Measurements from ENCODE around the gene PLEK. TPM values are rescaled to one million over a fixed set of nuclear protein-coding genes. Genes with fewer than 3 reads are reported as not detected.

The PLEK gene
- total RNA-seq, 1 experiment from 2014 or later = not detected

DNA sequence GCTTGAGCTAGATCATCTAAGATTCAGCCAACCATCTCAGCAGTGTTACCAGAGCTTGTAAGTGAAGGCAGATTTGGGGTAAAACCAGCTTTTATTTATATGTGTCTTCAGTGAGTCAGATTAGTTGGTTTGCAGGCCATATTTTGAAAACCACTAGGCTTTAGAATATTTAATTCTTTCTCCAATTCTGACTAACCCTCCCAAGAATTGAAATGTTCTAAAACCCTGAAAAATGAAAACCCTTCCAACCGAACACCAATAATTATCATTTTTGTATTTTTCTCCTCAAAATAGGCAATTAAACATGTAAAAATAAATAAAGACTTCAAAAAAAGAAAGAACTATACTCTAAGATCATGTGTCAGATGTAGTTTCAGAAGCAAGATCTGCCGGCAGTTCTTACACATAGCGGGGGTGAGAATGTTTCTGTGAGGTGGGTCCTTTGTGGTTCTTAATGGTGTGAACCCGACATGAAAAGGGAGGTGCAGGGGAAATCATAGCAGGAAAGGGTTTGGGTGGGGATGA lies 14.2 kb downstream of the PLEK start:
- H3K27me3 Mint-ChIP-seq (ENCODE audit: unreplicated experiment) = peaks cover 96% of the 10 kb centered on the region
- no peak for DNase-seq
- no TSS peak for BruUV-seq (replicated peaks)
- CTCF ChIA-PET = no interaction called here
- TF ChIP-seq, protein P1, sequence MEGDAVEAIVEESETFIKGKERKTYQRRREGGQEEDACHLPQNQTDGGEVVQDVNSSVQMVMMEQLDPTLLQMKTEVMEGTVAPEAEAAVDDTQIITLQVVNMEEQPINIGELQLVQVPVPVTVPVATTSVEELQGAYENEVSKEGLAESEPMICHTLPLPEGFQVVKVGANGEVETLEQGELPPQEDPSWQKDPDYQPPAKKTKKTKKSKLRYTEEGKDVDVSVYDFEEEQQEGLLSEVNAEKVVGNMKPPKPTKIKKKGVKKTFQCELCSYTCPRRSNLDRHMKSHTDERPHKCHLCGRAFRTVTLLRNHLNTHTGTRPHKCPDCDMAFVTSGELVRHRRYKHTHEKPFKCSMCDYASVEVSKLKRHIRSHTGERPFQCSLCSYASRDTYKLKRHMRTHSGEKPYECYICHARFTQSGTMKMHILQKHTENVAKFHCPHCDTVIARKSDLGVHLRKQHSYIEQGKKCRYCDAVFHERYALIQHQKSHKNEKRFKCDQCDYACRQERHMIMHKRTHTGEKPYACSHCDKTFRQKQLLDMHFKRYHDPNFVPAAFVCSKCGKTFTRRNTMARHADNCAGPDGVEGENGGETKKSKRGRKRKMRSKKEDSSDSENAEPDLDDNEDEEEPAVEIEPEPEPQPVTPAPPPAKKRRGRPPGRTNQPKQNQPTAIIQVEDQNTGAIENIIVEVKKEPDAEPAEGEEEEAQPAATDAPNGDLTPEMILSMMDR (IDR thresholded peaks at IDR 0.05; ENCODE audit: unreplicated experiment) = no peak
- intact Hi-C loops (cut with micrococcal nuclease; ENCODE audit: unreplicated experiment) = no loop called here
- no peaks in the 10 kb centered on the region for H3K9me3 Mint-ChIP-seq (ENCODE audit: low read depth, unreplicated experiment)
- H3K27ac Mint-ChIP-seq (ENCODE audit: unreplicated experiment) = no peak overlapping the region
- no peaks in the 10 kb centered on the region for H3K36me3 Mint-ChIP-seq (ENCODE audit: insufficient read depth, unreplicated experiment)
- no peaks in the 10 kb centered on the region for H3K4me1 Mint-ChIP-seq (ENCODE audit: low read depth, unreplicated experiment)
- H3K4me3 Mint-ChIP-seq (ENCODE audit: low read depth, unreplicated experiment) = no peak overlapping the region

GRCh38 chr2:68383778-68384177 lies 18.7 kb downstream of the PLEK start:
- Mint-ChIP-seq H3K4me1 (ENCODE audit: low read depth, unreplicated experiment) (no peaks in the 10 kb centered on the region), H3K27me3 (ENCODE audit: unreplicated experiment) (peaks cover 91% of the 10 kb centered on the region), H3K27ac (ENCODE audit: unreplicated experiment) (no peak overlapping the region), H3K9me3 (ENCODE audit: low read depth, unreplicated experiment) (no peaks in the 10 kb centered on the region), H3K4me3 (ENCODE audit: low read depth, unreplicated experiment) (no peak overlapping the region), H3K36me3 (ENCODE audit: insufficient read depth, unreplicated experiment) (no peaks in the 10 kb centered on the region)
- CTCF ChIA-PET = no interaction called here
- no TSS peak for BruUV-seq (replicated peaks)
- no peak for DNase-seq
- intact Hi-C loops (cut with micrococcal nuclease; ENCODE audit: unreplicated experiment) = no loop called here
- TF ChIP-seq, protein P1 (IDR thresholded peaks at IDR 0.05; ENCODE audit: unreplicated experiment) = no peak

DNA sequence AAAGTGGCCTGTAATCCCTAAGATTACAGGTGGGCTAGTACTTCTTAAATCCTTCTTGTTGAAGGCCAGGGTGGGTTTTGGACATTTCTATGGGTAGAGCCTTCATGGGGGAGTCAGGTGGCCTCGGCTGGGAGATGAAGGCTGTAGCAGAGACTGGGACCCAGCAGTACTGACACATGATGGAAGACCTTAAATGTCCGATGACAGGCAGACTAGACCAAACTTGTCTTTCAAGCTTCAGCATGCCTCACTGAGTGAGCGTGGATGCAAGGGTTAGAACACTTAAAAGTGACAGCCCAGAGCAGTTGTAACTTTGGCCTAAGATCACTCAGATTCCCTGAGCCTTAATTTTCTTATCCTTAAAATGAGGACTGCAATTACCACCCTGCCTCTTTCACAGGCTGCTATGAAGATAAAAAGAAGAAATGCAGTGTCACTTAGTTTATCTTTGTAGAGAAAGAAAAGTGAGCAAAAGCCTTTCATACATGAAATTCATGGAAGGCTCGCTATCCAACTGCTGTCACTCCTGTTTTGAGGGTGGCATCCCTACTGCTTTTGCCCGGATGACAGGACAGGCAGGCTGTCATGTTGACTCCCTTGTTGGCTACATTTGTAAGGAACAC lies 19.5 kb downstream of the PLEK start:
- TF ChIP-seq, protein P1 (IDR thresholded peaks at IDR 0.05; ENCODE audit: unreplicated experiment) = no peak
- H3K36me3 Mint-ChIP-seq (ENCODE audit: insufficient read depth, unreplicated experiment) = no peaks in the 10 kb centered on the region
- H3K9me3 Mint-ChIP-seq (ENCODE audit: low read depth, unreplicated experiment) = no peaks in the 10 kb centered on the region
- CTCF ChIA-PET = no interaction called here
- H3K4me1 Mint-ChIP-seq (ENCODE audit: low read depth, unreplicated experiment) = no peaks in the 10 kb centered on the region
- BruUV-seq (replicated peaks) = no TSS peak
- intact Hi-C loops (cut with micrococcal nuclease; ENCODE audit: unreplicated experiment) = no loop called here
- H3K4me3 Mint-ChIP-seq (ENCODE audit: low read depth, unreplicated experiment) = no peak overlapping the region
- H3K27ac Mint-ChIP-seq (ENCODE audit: unreplicated experiment) = no peak overlapping the region
- H3K27me3 Mint-ChIP-seq (ENCODE audit: unreplicated experiment) = peaks cover 91% of the 10 kb centered on the region
- DNase-seq = no peak

GRCh38 chr2:68385220-68385906 lies 20.3 kb downstream of the PLEK start:
- H3K4me1 Mint-ChIP-seq (ENCODE audit: low read depth, unreplicated experiment) = no peaks in the 10 kb centered on the region
- CTCF ChIA-PET = no interaction called here
- no peak for DNase-seq
- BruUV-seq (replicated peaks) = no TSS peak
- intact Hi-C loops (cut with micrococcal nuclease; ENCODE audit: unreplicated experiment) = no loop called here
- H3K27ac Mint-ChIP-seq (ENCODE audit: unreplicated experiment) = no peak overlapping the region
- H3K27me3 Mint-ChIP-seq (ENCODE audit: unreplicated experiment) = peaks cover 86% of the 10 kb centered on the region
- TF ChIP-seq, protein P1 (IDR thresholded peaks at IDR 0.05; ENCODE audit: unreplicated experiment) = no peak
- H3K9me3 Mint-ChIP-seq (ENCODE audit: low read depth, unreplicated experiment) = no peaks in the 10 kb centered on the region
- H3K36me3 Mint-ChIP-seq (ENCODE audit: insufficient read depth, unreplicated experiment) = no peaks in the 10 kb centered on the region
- H3K4me3 Mint-ChIP-seq (ENCODE audit: low read depth, unreplicated experiment) = no peak overlapping the region
